Hepatocyte (in vitro differentiated cells): ENCODE data around the gene MAFB. TPM values are rescaled to one million over a fixed set of nuclear protein-coding genes. Genes with fewer than 3 reads are reported as not detected.

ENCODE experiments used
- DNase-seq: peaks from one replicate; pipeline ENCODE4 v3.0.0-alpha.2; 2016; ENCODE audit warnings: low spot score
- H2AFZ ChIP-seq: fragments of 200-600 bp; sonication (generic); 2 replicates; pipeline ENCODE4 v1.6.0; 2016; ENCODE audit warnings: antibody characterized with exemption, mild to moderate bottlenecking
- H3K27ac ChIP-seq: fragments of 200-600 bp; sonication (generic); 2 replicates; pipeline ENCODE4 v1.5.1; 2016; ENCODE audit warnings: mild to moderate bottlenecking
- H3K27me3 ChIP-seq: fragments of 200-600 bp; sonication (generic); 2 replicates; pipeline ENCODE4 v1.6.1; 2016
- H3K36me3 ChIP-seq: fragments of 200-600 bp; sonication (generic); replicated peaks from 2 replicates; pipeline ENCODE4 v1.5.1; 2016; ENCODE audit warnings: low read depth; ENCODE audit not compliant: insufficient read depth
- H3K4me1 ChIP-seq: fragments of 200-600 bp; sonication (generic); 2 replicates; pipeline ENCODE4 v1.5.1; 2016; ENCODE audit warnings: mild to moderate bottlenecking, moderate library complexity; ENCODE audit not compliant: insufficient read depth
- H3K4me2 ChIP-seq: fragments of 200-600 bp; sonication (generic); 2 replicates; pipeline ENCODE4 v1.6.0; 2016
- H3K4me3 ChIP-seq: fragments of 200-600 bp; sonication (generic); 2 replicates; pipeline ENCODE4 v1.5.1; 2016; ENCODE audit warnings: mild to moderate bottlenecking
- H3K79me2 ChIP-seq: fragments of 200-600 bp; sonication (generic); 2 replicates; pipeline ENCODE4 v1.6.0; 2017; ENCODE audit warnings: mild to moderate bottlenecking
- H3K9me2 ChIP-seq: fragments of 200-600 bp; sonication (generic); replicated peaks from 2 replicates; pipeline ENCODE4 v1.6.0; 2017; ENCODE audit warnings: mild to moderate bottlenecking; ENCODE audit not compliant: insufficient read depth
- H3K9me3 ChIP-seq: fragments of 200-600 bp; sonication (generic); 2 replicates; pipeline ENCODE4 v1.5.1; 2016; ENCODE audit warnings: low read depth, mild to moderate bottlenecking
- H4K20me1 ChIP-seq: fragments of 200-600 bp; sonication (generic); 2 replicates; pipeline ENCODE4 v1.6.0; 2016; ENCODE audit warnings: mild to moderate bottlenecking; ENCODE audit not compliant: insufficient read depth, poor library complexity, severe bottlenecking
- EZH2 ChIP-seq: fragments of 200-600 bp; sonication (generic); IDR thresholded peaks from 2 replicates; pipeline ENCODE4 v1.6.1; 2016; ENCODE audit warnings: antibody characterized with exemption, mild to moderate bottlenecking, borderline replicate concordance
- EZH2phosphoT487 ChIP-seq: fragments of 200-600 bp; sonication (generic); IDR thresholded peaks from one replicate; pipeline ENCODE4 v1.6.1; 2018; ENCODE audit warnings: antibody characterized with exemption, mild to moderate bottlenecking, low read depth, moderate library complexity; ENCODE audit not compliant: unreplicated experiment, severe bottlenecking
- WGBS: methylation state at CpG from one replicate; pipeline ENCODE4 v1.1.6; 2016; ENCODE audit warnings: low lambda C conversion rate; ENCODE audit errors: missing lambda C conversion rate; 5-methylcytosine and 5-hydroxymethylcytosine counted together
- polyA plus RNA-seq: library from polyadenylated mRNA; unstranded; fragments of >200 nt; fragmentation: Nextera tagmentation; extraction: Ambion mirVana; gene quantifications from 2 replicates; pipeline ENCODE4 v1.2.1, GENCODE V29; 2016
- total RNA-seq: library from RNA; depleted of rRNA; stranded (reverse); fragments of >200 nt; gene quantifications from 2 replicates; pipeline ENCODE4 v1.2.3, GENCODE V29; 2014
- TF ChIP-seq, protein P1 (sequence below): fragments of 200-600 bp; sonication (generic); IDR thresholded peaks from 2 replicates; pipeline ENCODE4 v1.5.1; 2016; ENCODE audit warnings: antibody characterized with exemption, mild to moderate bottlenecking; ENCODE audit not compliant: poor library complexity

MAFB gene
- total and polyA plus RNA-seq, 2 experiments from 2014 or later: 3.4 to 4.1 TPM

DNA sequence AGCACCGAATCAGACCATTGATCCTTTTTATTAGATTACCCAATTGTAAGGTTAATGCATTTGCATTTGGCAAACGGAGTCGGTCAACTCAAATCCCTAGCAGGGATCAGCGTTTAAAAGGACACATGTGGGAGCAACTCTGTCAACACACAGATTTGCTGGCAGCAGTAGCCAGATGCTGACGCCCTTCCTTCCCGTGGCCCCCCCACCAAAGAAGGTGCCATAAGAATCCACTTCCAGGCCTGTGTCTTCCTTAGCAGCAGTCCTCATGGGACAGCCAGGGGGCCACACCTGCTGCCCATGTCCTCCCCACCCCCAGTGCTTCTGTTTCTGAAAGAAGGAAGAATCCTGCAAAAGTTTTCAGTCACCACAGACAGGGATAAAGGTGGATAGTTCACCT, 24.5 kb upstream of the MAFB start:
- Histone ChIP-seq H3K4me3 (no peak overlapping the region), H3K27ac (no peak overlapping the region), H3K79me2 (no peaks in the 10 kb centered on the region), H3K9me3 (no peaks in the 10 kb centered on the region), H3K4me2 (no peak overlapping the region), H3K4me1 (no peaks in the 10 kb centered on the region), H3K36me3 (no peaks in the 10 kb centered on the region), H3K9me2 (no peaks in the 10 kb centered on the region), H4K20me1 (no peaks in the 10 kb centered on the region), H2AFZ (no peak overlapping the region), H3K27me3 (peaks cover 11% of the 10 kb centered on the region)
- 76% methylated on average over 6 of the region's 6 CpGs for WGBS
- no peak for TF ChIP-seq EZH2phosphoT487
- TF ChIP-seq EZH2: no peak
- no peak for DNase-seq

DNA sequence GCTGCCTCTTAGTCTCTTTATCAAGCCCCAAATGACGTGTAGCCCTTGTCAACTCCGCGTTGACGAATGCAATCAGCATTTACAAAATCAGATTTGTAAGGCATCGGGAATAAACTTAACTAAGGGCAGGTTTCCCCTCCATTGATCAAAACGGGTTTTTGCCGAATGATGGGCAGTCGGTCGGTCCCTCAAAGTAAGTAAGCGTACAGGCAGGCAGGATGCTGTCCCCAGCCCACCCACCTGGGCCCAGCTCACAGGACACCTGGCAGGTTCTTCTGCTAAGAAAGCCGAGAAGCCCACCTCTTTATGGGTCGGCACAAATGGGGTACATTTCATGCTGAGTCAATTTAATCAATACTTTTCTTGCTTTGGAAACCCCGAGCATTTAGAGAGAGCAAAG, 22.0 kb upstream of the MAFB start:
- H3K4me2 ChIP-seq: no peak overlapping the region
- no peaks in the 10 kb centered on the region for H3K4me1 ChIP-seq
- no peaks in the 10 kb centered on the region for H3K9me2 ChIP-seq
- H4K20me1 ChIP-seq: no peaks in the 10 kb centered on the region
- no peaks in the 10 kb centered on the region for H3K9me3 ChIP-seq
- no peak overlapping the region for H2AFZ ChIP-seq
- peaks cover 11% of the 10 kb centered on the region for H3K27me3 ChIP-seq
- DNase-seq: no peak
- WGBS: 87% methylated on average over 13 of the region's 13 CpGs
- H3K27ac ChIP-seq: no peak overlapping the region
- H3K36me3 ChIP-seq: no peaks in the 10 kb centered on the region
- no peak overlapping the region for H3K4me3 ChIP-seq
- H3K79me2 ChIP-seq: no peaks in the 10 kb centered on the region
- TF ChIP-seq EZH2 (no peak), EZH2phosphoT487 (no peak)
- TF ChIP-seq, protein P1, sequence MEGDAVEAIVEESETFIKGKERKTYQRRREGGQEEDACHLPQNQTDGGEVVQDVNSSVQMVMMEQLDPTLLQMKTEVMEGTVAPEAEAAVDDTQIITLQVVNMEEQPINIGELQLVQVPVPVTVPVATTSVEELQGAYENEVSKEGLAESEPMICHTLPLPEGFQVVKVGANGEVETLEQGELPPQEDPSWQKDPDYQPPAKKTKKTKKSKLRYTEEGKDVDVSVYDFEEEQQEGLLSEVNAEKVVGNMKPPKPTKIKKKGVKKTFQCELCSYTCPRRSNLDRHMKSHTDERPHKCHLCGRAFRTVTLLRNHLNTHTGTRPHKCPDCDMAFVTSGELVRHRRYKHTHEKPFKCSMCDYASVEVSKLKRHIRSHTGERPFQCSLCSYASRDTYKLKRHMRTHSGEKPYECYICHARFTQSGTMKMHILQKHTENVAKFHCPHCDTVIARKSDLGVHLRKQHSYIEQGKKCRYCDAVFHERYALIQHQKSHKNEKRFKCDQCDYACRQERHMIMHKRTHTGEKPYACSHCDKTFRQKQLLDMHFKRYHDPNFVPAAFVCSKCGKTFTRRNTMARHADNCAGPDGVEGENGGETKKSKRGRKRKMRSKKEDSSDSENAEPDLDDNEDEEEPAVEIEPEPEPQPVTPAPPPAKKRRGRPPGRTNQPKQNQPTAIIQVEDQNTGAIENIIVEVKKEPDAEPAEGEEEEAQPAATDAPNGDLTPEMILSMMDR: no peak

DNA sequence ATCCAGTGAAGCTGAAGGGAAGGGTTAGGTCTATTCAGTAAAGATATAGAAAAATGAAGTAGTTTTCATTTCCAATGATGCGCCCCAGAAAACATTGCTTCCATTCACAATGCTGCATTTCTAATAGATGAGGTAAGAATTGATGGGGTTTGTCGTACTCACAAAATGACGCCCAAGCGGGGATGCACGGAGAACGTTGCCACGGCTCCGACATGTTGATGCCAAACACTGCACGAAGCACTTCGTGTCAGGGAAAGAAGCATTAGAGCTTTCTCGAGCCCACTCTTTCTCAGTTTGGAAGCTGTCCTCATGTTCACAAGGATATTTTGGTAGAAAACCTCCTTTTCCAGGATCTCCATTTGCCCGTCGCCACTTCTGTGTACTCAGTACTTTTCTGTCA, 21.6 kb upstream of the MAFB start:
- H3K36me3 ChIP-seq: no peaks in the 10 kb centered on the region
- H2AFZ ChIP-seq: no peak overlapping the region
- DNase-seq: no peak
- no peaks in the 10 kb centered on the region for H3K9me2 ChIP-seq
- H3K27me3 ChIP-seq: peaks cover 11% of the 10 kb centered on the region
- H3K79me2 ChIP-seq: no peaks in the 10 kb centered on the region
- TF ChIP-seq EZH2phosphoT487 (no peak), EZH2 (no peak)
- TF ChIP-seq, protein P1: no peak
- H4K20me1 ChIP-seq: no peaks in the 10 kb centered on the region
- H3K4me2 ChIP-seq: no peak overlapping the region
- no peaks in the 10 kb centered on the region for H3K4me1 ChIP-seq
- no peaks in the 10 kb centered on the region for H3K9me3 ChIP-seq
- H3K27ac ChIP-seq: no peak overlapping the region
- no peak overlapping the region for H3K4me3 ChIP-seq
- WGBS: 93% methylated on average over 13 of the region's 13 CpGs

DNA sequence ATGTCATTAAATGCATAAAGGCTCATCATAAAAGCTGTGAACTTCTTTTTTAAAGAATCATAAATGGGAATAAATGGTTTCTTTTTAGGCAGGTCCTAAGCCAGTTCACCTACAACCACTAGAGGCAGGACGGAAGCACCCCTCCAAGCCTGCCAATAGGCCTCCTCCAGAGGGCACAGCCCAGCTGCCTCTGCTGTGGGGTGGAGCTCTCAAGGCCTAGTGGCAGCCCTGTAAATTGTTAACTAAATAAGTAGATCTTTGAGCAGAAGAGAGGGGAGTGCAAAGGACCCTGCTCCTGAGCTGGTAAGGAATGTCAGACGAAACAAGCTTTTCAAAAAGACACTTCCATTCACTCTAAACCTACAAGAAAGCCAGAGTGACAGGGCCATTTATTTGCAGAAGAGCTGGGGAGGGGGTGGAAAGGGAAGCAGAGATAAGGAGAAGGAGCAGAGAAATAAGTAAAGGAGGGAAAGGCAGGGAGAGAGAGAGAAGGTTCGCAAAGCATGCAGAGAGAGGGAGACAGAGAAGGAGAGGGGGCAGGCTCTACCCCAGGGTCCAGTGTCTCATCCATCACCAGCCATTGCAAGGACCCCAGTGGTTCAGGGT, 18.0 kb upstream of the MAFB start:
- no peaks in the 10 kb centered on the region for H3K36me3 ChIP-seq
- no peak overlapping the region for H3K4me2 ChIP-seq
- DNase-seq: peak; percentile 74
- H3K4me1 ChIP-seq: peaks cover 4% of the 10 kb centered on the region
- no peak overlapping the region for H3K4me3 ChIP-seq
- no peak overlapping the region for H2AFZ ChIP-seq
- no peaks in the 10 kb centered on the region for H3K79me2 ChIP-seq
- H3K27me3 ChIP-seq: peaks cover 11% of the 10 kb centered on the region
- H3K9me3 ChIP-seq: no peaks in the 10 kb centered on the region
- no peak overlapping the region for H3K27ac ChIP-seq
- H4K20me1 ChIP-seq: no peaks in the 10 kb centered on the region
- no peak for TF ChIP-seq EZH2
- TF ChIP-seq, protein P1: peak; percentile 26
- H3K9me2 ChIP-seq: no peaks in the 10 kb centered on the region
- 37% methylated on average over 3 of the region's 3 CpGs for WGBS
